DLD1 (cell line): Measurements from ENCODE around the gene MED13L.
"Not testable (repeated sequence)": the region's sequence is repeated elsewhere in the genome, so short reads cannot be mapped to it uniquely, and the experiment has no call there.

Experiments
- in situ Hi-C: cut with HindIII; loops from 2 replicates; pipeline ENCODE4 v1.10.0; 2017; ENCODE audit warnings: low sequenced_read_pairs

The MED13L gene

GRCh38 chr12:116249938-116250337, 27.6 kb downstream of the MED13L start:
- in situ Hi-C loops = no loop called here

GRCh38 chr12:116248930-116249329, 28.6 kb downstream of the MED13L start:
- in situ Hi-C loops = no loop called here

GRCh38 chr12:116248433-116248832, 29.1 kb downstream of the MED13L start:
- in situ Hi-C loops = no loop called here

DNA sequence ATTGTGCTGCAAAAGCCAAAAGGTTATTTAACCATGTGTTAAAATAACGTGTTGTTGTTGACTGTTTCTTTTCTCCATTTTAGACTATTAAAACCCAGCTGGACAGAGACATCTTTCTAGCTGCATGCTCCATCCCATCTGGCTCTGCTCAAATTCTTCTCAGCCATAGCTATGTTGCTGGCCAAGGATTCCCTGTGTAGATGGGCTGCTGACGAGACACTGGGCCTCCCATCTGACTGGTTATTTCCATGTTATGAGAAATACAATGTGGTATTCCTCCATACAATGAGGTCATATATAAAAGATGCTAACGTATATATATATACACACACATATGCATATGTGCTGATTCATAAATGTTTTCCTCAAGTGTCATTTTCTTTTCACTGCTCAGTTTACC, 30.1 kb downstream of the MED13L start:
- in situ Hi-C loops = no loop called here

DNA sequence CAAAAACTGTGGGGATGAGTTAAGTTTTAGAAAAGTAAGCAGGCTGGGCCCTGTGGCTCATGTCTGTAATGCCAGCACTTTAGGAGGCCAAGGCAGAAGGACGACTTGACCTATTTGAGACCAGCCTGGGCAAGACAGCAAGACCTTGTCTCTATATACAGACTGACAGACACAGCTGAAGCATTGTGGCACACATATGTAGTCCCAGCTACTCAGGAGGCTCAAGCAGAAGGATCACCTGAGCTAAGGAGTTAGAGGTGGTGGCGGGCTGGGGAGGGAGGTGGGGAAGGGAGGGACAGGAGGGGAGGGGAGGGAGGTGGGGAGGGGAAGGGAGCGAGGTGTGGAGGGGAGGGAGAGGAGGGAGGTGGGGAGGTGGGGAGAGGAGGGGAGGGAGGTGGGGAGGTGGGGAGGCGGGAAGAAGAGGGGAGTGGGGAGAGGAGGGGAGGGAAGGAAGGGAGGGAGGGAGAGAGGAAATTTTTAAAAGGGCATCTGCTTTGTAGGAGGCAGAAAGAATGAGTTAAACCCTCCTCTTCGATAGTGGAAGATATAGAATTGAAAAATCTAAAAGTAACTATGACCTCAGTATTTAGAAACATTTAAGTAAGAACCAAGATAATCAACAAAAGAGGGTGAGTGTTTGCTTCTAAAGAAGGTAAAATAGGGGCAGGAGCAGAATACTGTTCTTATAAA, 30.9 kb downstream of the MED13L start:
- in situ Hi-C loops = no loop called here

DNA sequence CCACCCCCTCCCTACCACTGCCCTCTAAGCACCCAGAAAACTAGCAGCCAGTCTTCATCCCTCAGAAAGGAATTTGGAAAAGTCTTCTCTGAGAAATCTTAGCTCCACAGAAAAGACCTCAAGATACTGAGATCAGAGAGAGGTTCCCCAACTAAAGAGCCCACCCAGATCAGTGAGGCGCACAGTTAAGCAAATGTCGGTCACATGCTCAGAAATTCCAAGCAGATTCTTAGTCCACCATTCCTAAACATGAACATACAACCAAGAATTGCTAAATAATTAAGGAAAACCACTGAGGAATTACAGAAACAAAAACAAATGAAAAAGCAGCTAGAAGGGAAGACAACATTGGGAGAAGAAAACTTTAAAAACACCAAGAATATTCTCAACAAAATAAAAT, 32.3 kb downstream of the MED13L start:
- in situ Hi-C loops = no loop called here

DNA sequence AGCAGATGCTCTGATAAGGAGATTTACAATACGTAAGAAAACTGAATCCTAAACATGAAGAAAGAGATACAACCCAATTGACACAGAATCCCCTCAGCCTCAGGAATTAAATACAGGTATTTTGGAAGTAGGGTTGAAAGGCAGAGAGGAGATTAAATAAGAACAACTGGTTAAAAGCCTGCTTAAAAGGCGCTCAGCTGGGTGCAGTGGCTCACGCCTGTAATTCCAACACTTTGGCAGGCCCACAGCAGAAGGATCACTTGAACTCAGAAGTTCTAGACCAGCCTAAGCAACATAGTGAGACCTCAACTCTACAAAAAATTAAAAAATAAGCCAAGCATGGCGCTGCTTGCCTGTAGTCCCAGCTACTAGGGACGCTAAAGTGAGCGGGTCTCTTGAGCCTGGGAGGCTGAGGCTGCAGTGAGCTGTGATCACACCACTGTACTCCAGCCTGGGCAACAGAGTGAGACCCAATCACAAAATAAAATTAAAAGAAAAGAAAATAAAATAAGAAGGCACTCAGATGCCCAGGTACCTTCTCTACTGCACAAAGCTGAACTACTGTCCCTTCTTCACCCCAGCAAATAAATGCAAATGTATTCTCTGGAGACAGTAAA, 32.9 kb downstream of the MED13L start:
- in situ Hi-C loops = no loop called here

- in situ Hi-C loops = no loop called here
Observed at GRCh38 chr12:116244001-116244400, 33.5 kb downstream of the MED13L start.

DNA sequence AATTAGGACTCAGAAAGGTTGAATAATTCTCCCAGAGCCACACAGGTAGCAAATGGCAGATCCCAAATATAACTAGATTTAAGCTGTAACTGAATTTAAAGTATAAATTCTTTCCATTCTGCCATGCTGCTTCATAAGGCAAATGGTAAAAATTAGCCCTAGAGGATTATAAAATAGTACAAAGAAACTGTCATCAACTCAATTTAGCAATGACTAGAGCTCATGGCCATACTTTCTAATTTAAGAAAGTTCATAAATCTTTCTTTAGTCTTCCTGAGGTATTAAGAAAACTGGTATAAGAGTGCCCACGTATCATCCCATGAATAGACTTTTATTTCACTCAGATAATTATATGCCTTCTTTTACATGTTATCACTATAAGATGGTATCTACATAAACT, 34.8 kb downstream of the MED13L start:
- in situ Hi-C loops = no loop called here

GRCh38 chr12:116241157-116241759, 36.2 kb downstream of the MED13L start:
- in situ Hi-C loops = no loop called here

GRCh38 chr12:116238570-116239119, 38.8 kb downstream of the MED13L start:
- in situ Hi-C loops = not testable (repeated sequence)

GRCh38 chr12:116238149-116238548, 39.3 kb downstream of the MED13L start:
- in situ Hi-C loops = no loop called here

GRCh38 chr12:116236976-116237375, 40.5 kb downstream of the MED13L start:
- in situ Hi-C loops = no loop called here

DNA sequence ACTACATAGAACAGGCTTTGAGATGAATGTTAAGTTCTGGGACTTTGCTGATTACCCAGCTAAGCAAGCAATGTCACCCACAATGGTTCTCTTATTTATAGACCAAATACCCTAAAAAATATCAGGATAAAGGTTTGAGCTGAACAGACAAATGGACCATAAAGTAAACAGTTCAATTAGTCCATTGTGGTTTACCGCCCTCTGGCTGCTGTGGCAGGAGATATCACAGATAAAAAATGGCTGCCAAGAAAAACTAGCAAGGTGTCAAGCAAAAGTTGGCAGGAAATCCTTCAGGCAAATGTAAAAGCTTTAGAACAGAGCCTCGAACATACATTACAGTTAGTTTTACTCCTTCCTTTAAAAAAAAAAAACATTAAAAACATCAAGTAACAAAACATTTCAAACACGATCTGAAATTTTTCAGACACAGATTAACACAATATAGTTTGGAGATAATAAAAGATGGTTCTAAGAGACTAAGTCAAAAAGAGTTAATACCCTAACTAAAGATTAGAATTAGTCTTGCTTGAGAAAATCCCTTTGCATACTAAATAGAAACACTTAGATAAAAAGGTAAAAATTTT, 41.3 kb downstream of the MED13L start:
- in situ Hi-C loops = no loop called here

DNA sequence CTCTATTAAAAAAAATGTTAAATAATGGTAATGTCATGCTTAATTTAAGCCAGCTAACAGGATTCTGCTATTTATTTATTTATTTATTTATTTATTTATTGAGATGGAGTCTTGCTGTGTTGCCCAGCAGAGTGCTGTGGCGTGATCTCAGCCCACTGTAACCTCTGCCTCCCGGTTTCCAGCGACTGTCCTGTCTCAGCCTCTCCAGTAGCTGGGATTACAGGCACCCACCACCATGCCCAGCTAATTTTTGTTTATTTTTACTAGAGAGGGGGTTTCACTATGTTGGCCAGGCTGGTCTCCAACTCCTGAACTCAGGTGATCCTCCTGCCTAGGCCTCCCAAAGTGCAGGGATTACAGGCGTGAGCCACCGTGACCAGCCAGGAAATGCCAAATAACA, 43.3 kb downstream of the MED13L start:
- in situ Hi-C loops = not testable (repeated sequence)

GRCh38 chr12:116233669-116234068, 43.8 kb downstream of the MED13L start:
- in situ Hi-C loops = no loop called here

DNA sequence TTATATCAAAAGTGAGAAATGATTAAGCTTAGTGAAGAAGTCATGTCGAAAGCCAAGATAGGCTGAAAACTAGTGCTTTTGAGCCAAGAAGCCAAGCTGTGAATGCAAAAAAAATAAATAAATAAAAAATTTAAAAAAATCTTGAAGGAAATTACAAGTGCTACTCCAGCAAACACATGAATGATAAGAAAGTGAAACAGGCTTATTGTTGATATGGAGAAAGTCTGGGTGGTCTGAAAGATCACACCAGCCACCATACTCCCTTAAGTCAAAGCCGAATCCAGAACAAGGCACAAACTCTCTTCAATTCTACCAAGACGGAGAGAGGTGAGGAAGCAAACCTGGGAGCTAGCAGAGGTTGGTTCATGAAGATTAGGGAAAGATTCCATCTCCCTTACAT, 49.7 kb downstream of the MED13L start:
- in situ Hi-C loops = no loop called here

GRCh38 chr12:116226026-116226425, 51.5 kb downstream of the MED13L start:
- in situ Hi-C loops = no loop called here

- in situ Hi-C loops = no loop called here
Observed at GRCh38 chr12:116222358-116222757, 55.1 kb downstream of the MED13L start.

- in situ Hi-C loops = no loop called here
Observed at GRCh38 chr12:116220756-116221155, 56.7 kb downstream of the MED13L start.

GRCh38 chr12:116217045-116217735, 60.3 kb downstream of the MED13L start:
- in situ Hi-C loops = no loop called here
